A549 treated with ZK216348 at 1 μM for 4 hours (cell line): ENCODE measurements around the gene SMARCAD1. TPM values are rescaled to one million over a fixed set of nuclear protein-coding genes. Genes with fewer than 3 reads are reported as not detected.

ENCODE experiments used
- total RNA-seq: library from RNA; stranded (reverse); fragments of 200-300 nt; extraction: Qiagen RNA extraction; gene quantifications from 5 replicates; pipeline ENCODE4 v1.2.3, GENCODE V29; 2022; ENCODE audit warnings: low read depth

SMARCAD1 gene, protein sequence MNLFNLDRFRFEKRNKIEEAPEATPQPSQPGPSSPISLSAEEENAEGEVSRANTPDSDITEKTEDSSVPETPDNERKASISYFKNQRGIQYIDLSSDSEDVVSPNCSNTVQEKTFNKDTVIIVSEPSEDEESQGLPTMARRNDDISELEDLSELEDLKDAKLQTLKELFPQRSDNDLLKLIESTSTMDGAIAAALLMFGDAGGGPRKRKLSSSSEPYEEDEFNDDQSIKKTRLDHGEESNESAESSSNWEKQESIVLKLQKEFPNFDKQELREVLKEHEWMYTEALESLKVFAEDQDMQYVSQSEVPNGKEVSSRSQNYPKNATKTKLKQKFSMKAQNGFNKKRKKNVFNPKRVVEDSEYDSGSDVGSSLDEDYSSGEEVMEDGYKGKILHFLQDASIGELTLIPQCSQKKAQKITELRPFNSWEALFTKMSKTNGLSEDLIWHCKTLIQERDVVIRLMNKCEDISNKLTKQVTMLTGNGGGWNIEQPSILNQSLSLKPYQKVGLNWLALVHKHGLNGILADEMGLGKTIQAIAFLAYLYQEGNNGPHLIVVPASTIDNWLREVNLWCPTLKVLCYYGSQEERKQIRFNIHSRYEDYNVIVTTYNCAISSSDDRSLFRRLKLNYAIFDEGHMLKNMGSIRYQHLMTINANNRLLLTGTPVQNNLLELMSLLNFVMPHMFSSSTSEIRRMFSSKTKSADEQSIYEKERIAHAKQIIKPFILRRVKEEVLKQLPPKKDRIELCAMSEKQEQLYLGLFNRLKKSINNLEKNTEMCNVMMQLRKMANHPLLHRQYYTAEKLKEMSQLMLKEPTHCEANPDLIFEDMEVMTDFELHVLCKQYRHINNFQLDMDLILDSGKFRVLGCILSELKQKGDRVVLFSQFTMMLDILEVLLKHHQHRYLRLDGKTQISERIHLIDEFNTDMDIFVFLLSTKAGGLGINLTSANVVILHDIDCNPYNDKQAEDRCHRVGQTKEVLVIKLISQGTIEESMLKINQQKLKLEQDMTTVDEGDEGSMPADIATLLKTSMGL
- 6.5 to 13.7 TPM (median 12.5 TPM) in 5 replicates for total RNA-seq

GRCh38 chr4:94207469-94208224, at the start of gene SMARCAD1:
Gene SMARCAD1, plus strand, starts transcription at chr4:94207865. Its CDS starts 530 bp downstream, at chr4:94208395.

Other genes with a start within 250 kb of the SMARCAD1 start
- gene HPGDS, start 135.0 kb downstream of the SMARCAD1 start, total RNA-seq: not detected in 5 replicates
- gene PDLIM5, start 244.1 kb downstream of the SMARCAD1 start, total RNA-seq: 20.9 to 46.4 TPM (median 41.8 TPM) in 5 replicates